HL-60/S4 (cell line): ENCODE results near the gene STEAP3.

Source experiments
- in situ Hi-C: fragments of 300-500 bp; cut with MboI; formaldehyde crosslinking; loops from 2 replicates; pipeline ENCODE4 v1.14.3; 2022; ENCODE audit warnings: low sequenced_read_pairs

Gene STEAP3

GRCh38 chr2:119290859-119291587, 67.4 kb downstream of the STEAP3 start:
- in situ Hi-C loops = no loop called here

DNA sequence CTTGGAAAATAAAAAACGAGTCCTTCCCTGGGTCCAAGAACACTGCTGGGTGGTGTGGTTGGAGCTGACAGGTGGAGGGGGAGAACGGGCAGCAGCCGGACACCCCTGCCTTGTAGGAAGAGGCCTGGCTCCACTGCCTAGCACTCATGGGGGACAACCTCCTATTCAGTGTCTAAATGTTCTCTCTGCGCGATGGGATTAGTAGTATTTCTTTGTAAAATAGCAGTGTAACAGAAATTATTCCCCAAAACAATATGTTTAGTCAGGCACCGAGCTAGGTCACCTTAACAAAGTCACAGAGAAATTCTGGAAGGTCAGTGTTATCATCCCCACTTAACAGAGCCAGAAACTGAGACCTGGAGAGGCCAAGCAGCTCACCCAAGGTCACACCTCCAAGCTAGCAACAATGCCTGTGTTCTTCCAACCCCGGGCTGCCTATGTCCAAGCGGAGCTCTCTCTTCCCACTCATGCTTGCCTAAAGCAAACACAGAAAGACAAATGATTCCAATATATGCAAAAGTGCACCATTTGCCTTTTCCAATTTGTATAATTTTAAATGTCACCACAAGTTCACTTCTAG, 68.0 kb downstream of the STEAP3 start:
- in situ Hi-C loops = no loop called here

DNA sequence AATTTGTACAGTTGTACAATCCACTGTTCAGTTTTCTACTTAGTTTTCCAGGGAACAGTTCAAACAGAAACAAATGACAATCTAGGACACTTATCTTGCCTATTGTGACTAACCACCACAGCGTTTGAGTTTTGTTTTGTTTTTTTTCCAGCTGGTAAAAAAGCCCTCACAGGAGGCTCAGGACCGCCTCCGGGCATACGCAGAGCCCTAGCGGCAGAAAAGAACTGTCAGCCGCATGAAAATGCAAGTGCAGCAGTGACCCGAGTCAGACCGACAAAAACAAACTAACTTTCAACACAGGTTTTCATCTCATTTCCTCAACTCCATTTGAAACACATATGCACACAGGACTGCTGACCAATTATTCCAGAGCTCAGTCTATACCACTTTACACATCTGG, 68.6 kb downstream of the STEAP3 start:
- in situ Hi-C loops = no loop called here

- in situ Hi-C loops = no loop called here
Measured at GRCh38 chr2:119293254-119293653, 69.6 kb downstream of the STEAP3 start.

DNA sequence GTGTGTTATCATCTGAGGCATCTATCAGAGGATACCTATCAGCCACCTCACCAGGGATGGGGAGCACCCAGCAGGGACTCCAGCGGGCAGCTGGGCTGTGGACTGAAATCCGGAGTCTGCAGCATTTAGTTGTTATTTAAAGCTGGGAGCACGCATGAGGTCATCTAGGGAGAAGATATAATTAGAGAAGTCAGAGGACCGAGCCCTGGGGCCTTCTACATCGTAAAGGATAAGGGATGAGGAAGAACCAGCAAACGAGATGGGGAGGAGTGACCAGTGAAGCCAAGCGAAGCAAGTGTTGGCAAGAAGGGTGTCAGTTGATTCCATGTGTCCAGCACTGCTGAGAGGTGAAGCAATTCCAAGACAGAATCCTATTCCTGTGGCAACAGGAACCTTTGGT, 70.3 kb downstream of the STEAP3 start:
- in situ Hi-C loops = no loop called here

- in situ Hi-C loops = no loop called here
Measured at GRCh38 chr2:119294671-119295070, 71.0 kb downstream of the STEAP3 start.

DNA sequence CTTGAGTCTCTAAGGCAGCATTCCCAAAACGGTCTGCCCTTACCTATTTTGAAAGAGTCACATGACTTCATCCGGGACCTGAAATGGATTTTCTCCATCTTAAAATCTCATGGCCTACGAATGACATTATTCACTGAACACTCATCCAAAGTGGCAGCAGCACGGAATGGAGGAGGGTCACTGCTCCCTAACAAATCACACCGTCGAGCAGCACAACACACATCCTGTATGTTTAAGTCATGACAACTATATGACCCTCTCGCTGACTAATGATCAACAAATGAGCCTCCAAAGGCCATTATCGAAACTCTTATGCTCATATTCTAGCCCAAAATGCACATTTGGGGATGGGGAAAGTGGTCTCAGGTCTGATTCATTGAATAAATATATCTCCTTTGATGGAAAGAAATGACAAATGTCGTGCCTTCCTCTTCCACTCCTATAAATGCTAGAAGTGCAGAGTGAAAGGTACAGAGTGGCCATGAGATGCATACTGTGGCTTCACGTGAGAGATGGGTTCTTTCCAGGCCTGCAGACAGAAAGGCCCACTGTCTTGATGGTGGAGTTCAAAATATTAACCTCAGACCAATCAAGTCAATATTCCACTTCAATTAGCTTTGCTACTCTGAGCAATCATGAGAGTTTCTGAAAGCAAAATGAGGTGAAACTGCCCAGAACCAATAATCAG, 72.2 kb downstream of the STEAP3 start:
- in situ Hi-C loops = no loop called here

DNA sequence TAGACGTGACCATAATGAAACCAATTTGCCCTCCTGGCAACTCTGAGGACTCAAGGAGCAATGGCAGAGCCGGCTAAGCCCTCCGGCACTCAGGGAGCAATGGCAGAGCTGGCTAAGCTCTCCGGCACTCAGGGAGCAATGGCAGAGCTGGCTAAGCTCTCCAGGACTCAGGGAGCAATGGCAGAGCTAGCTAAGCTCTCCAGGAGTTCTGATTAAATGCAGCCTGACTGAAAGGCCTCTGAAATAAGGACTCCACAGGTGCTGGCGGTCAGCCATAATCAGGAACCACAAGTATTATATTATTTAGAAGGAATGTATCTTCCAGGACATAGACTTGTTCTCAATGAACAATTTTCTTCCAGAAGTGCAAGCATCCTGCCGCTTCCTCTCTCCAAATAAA, 77.8 kb downstream of the STEAP3 start:
- in situ Hi-C loops = no loop called here

DNA sequence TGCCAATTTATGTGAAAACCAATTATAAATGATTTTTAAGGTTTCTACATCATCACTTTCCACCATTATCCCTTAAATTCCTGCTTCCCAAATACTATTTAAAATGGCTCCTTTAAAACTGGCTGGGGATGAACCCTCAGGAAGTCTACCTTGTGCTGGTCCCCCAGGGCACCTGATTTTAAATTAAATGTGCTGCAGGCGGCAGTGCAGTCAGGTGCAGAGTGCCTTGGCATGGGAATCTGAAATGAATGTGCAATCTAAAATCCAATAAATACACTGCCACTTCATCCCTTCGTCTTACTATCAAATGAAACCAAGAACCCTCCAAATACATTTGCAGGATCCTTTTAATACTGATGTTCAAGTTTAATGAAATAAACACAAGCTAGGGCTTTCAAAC, 81.2 kb downstream of the STEAP3 start:
- in situ Hi-C loops = no loop called here

DNA sequence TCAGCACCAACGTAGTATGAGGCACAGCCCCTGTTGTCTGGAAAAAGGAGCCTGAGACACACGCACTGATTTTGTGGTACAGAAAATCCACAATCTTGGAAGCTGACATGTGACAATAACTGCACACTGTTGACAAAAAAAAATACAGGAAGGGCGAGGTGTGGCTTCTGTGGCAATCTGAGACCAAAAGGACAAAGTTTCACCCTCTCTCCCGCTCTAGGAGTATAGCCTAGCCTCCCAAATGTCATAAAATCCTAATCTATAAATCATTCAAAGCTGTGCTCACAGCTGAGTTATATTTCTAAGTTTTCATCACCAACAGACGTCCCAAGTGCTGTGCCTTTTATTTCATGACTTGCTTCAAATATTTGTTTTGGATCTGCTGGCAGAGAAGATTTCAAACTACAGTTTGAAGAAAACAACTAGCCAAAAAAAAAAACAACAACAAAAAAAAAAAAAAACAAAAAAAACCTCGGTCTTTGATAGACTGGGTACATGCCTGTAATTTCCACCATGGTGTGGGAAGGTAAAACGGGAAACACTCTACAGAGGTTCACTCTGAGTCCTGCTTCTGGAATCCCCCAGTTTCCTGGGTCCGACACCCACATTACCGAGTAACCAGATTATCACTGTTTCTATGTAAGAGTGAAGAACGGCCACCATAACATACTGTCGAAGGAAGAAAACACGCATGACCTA, 82.0 kb downstream of the STEAP3 start:
- in situ Hi-C loops = no loop called here

- in situ Hi-C loops = no loop called here
Measured at GRCh38 chr2:119306196-119306590, 82.6 kb downstream of the STEAP3 start.

DNA sequence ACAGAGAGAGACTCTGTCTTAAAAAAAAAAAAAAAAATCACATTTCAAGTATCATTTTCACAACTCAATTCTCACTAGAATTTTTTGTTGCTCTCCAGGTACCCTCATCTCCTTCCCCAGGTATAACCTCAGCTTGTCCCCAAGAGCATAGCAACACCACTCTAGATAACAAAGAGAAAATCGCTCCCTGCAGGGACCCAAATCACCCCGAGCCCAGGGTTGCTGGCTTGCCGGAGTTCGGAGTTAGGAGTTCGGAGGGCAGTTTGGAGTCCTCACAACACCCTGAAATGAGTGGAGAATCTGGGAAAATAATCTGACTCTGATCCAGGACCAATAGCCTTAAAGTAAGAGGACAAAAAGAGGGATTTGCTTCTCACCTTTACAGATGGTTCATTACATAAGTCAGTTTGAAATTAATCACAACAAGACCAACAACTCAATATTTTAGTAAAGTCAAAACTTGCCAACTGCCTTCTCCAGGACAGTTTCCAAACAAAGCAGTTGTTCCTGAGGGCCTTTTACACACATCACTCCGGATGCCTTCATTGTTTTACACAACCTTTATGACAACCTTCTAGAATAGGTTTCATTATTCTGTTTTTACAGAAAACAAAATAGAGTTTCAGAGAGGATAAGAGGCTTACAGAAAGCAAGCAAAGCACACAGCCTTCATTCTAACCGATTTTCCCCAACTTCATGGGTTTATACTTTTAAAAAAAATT, 83.9 kb downstream of the STEAP3 start:
- in situ Hi-C loops = no loop called here

- in situ Hi-C loops = no loop called here
Measured at GRCh38 chr2:119308793-119309330, 85.2 kb downstream of the STEAP3 start.

GRCh38 chr2:119311371-119311770, 87.7 kb downstream of the STEAP3 start:
- in situ Hi-C loops = no loop called here

DNA sequence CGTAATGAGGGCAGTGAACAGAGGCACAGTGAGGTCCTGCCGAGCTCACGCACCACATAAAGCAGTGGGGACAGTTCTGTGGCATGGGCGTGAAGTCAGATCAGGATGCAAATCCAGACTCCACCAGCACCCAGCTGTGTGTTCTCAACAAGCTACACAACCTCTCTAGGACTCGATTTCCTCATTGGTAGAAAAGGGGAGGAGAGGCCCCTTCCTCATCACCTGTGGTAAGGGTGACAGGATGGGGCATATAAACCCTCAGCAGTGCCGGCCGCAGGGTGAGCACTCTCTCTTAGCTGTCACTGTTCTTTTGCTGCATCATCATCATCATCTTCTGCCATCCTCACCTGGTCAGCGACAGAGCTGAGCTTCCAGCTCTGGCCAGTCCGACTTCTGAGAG, 88.2 kb downstream of the STEAP3 start:
- in situ Hi-C loops = no loop called here
